A549 (cell line): ENCODE measurements around the gene UIMC1.

Source experiments
- CEBPB ChIP-seq, 2 experiments: fragments of >200 bp in 1 of 2; sonication (Bioruptor Twin) in 1 of 2; formaldehyde crosslinking in 1 of 2; IDR thresholded peaks; 2 replicates each; pipeline ENCODE4 v1.6.1; 2012 to 2016
- KDM1A ChIP-seq: fragments of 200-600 bp; sonication (generic); IDR thresholded peaks from 2 replicates; pipeline ENCODE4 v1.6.1; 2016; ENCODE audit warnings: low read depth, mild to moderate bottlenecking
- KDM5A ChIP-seq: fragments of 200-600 bp; sonication (generic); IDR thresholded peaks from 2 replicates; pipeline ENCODE4 v1.6.1; 2016; ENCODE audit warnings: antibody characterized with exemption, mild to moderate bottlenecking
- MAFK ChIP-seq: fragments of 450-650 bp; IDR thresholded peaks from 2 replicates; pipeline ENCODE4 v1.6.1; 2014; ENCODE audit not compliant: partially characterized antibody
- NFE2L2 ChIP-seq: fragments of 150-350 bp; conservative IDR thresholded peaks from 2 replicates; pipeline ENCODE4 v1.6.1; 2014; ENCODE audit warnings: low read length
- NR3C1 ChIP-seq: fragments of >200 bp; sonication (Bioruptor Twin); formaldehyde crosslinking; IDR thresholded peaks from 3 replicates; pipeline ENCODE4 v1.6.1; 2017
- POLR2A ChIP-seq: IDR thresholded peaks from 2 replicates; pipeline ENCODE4 v1.6.1; 2012; ENCODE audit warnings: mild to moderate bottlenecking, low read length
- TF ChIP-seq, protein P1 (sequence below): fragments of >200 bp; sonication (Bioruptor Twin); formaldehyde crosslinking; IDR thresholded peaks from 3 replicates; pipeline ENCODE4 v1.6.1; 2016
- TF ChIP-seq, protein P2 (sequence below): fragments of >200 bp; sonication (Bioruptor Twin); formaldehyde crosslinking; IDR thresholded peaks from 3 replicates; pipeline ENCODE4 v1.5.1; 2016

DNA sequence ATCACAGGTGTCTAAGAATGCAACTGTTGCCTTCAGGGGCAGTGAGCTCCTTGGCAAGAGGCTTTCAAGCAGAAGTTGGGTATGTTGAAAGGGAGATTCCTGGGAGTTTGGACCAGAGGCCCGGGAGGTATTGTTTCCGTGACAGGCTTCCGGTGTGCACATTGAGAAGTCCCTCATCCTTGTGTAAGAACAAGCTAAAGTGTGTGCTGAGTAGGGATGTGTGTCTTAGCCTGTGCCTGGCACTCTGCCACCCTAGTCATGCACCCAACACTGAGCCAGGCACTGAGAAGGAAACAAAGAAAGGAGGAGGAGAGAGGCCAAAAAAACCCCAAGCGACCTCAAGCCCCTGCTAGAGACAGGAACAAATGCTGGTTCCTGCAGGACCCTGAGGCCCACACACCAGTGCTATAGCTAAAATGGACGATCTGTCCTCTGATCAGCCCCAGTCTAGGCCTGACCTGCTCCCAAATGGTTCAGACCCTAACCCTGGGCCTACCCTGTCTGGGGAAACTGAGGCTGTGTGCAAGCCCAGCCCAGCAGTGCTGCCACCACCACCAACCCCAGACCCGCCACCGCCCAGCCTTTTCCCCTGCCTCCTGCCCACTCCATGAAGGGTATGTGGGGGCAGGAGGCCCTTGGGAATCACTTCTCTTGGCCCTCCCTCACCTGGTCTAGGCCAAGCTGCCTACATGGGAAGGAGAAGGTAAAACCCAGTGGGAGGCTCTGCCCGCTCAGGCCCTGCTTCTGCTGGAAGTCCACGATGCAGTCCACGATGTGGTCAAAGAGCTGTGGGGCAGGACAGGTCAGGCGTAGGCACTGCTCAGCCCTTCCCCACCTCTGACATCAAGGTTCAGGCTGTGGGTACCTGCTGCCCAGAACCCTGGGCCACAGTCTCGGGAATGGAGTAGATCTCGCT lies 120.0 kb downstream of the UIMC1 start:
- no peak for TF ChIP-seq NR3C1
- no peak for TF ChIP-seq KDM5A
- no peak for TF ChIP-seq POLR2A
- TF ChIP-seq, protein P1, sequence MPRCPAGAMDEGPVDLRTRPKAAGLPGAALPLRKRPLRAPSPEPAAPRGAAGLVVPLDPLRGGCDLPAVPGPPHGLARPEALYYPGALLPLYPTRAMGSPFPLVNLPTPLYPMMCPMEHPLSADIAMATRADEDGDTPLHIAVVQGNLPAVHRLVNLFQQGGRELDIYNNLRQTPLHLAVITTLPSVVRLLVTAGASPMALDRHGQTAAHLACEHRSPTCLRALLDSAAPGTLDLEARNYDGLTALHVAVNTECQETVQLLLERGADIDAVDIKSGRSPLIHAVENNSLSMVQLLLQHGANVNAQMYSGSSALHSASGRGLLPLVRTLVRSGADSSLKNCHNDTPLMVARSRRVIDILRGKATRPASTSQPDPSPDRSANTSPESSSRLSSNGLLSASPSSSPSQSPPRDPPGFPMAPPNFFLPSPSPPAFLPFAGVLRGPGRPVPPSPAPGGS: no peak
- no peak for TF ChIP-seq KDM1A
- no peak for TF ChIP-seq CEBPB (IDR thresholded peaks at IDR 0.05)
- TF ChIP-seq, protein P2, sequence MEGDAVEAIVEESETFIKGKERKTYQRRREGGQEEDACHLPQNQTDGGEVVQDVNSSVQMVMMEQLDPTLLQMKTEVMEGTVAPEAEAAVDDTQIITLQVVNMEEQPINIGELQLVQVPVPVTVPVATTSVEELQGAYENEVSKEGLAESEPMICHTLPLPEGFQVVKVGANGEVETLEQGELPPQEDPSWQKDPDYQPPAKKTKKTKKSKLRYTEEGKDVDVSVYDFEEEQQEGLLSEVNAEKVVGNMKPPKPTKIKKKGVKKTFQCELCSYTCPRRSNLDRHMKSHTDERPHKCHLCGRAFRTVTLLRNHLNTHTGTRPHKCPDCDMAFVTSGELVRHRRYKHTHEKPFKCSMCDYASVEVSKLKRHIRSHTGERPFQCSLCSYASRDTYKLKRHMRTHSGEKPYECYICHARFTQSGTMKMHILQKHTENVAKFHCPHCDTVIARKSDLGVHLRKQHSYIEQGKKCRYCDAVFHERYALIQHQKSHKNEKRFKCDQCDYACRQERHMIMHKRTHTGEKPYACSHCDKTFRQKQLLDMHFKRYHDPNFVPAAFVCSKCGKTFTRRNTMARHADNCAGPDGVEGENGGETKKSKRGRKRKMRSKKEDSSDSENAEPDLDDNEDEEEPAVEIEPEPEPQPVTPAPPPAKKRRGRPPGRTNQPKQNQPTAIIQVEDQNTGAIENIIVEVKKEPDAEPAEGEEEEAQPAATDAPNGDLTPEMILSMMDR: no peak
- no peak for TF ChIP-seq MAFK
- TF ChIP-seq NFE2L2: no peak
